Suppressor macrophage (primary cell): Measurements from ENCODE around the gene TRIO.

Experiments
- DNase-seq, 4 experiments: peaks; one replicate each; pipeline ENCODE4 v3.0.0-alpha.2; 2020 to 2022

Gene TRIO

DNA sequence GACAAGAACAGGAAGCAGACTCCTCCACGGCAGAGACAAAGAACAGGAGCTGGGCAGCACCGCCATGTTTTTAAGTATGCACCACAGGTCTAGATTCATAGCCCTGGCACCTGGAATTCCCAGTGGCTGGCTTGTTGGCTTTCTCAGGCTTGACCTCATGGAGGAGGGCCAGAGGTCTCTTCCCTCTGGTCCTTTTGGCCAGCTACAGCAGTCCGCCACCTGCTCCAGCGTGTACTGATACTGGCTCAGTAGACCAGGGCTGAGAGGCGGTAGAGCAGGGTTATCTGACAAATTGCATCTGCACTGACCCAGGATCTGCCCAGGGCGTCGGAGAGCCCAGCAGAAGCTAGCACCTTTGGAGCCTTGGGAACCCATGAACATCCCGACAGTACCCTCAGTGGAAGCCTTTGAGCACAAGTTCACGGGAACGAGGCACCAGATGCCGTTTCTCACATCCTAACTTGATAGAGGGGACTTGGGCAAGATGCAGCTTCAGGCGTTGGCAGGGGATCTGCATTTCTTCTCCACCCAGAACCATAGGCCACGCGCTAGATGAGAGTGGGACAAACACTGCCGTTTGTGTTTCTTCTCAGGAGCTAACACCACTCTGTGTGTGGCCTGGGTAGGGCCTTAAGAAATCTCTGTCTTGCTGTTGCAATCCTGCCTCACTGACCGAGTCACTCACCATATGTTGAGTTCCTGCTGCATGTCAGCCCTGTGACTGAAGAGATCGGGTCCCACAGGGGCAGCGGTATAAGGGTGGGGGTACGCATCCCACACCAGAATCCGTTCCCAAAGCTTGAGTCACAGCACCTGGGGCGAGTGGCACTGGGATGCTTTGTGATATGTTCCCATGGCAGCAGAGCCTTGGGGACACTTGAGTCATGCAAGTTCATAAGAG is 348.1 kb downstream of the TRIO start:
- DNase-seq = peak; percentile 62 to 83 (median 80)

DNA sequence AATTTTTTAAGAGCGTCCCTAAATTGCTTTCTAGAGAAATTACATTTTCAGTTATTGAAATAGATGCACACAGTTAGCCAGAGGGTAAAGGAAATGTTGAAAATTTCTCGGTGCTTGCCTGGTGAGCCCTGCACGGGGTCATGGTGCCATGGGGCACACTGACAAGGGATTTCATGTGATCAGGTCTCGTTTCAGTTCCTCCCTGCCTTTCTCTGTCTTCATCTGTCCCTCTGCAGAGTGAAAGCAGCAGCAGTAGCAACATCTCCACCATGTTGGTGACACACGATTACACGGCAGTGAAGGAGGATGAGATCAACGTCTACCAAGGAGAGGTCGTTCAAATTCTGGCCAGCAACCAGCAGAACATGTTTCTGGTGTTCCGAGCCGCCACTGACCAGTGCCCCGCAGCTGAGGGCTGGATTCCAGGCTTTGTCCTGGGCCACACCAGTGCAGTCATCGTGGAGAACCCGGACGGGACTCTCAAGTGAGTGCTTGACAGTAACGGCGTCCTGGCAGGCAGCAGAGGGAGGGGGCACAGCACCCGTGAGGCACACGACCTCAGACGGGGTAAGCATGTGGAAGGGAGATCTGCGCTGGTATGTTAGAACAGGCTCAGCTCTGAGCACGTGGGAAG is 349.3 kb downstream of the TRIO start:
- peak; percentile 35 to 80 (median 74) for DNase-seq

DNA sequence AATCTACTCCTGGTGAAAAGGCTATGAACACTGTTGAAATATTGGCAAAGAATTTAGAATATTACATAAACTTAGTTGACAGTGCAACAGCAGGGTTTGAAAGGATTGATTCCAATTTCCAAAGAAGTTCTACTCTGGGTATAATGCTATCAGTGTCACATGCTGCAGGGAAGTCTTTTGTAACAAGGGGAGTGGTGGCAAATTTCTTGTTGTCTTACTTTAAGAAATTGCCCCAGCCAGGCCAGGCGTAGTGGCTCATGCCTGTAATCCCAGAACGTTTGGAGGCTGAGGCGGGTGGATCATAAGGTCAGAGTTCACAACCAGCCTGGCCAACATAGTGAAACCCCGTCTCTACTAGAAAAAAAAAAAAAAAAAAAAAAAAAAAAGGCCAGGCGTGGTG is 352.2 kb downstream of the TRIO start:
- peak; percentile 23 to 68 (median 56) for DNase-seq

DNA sequence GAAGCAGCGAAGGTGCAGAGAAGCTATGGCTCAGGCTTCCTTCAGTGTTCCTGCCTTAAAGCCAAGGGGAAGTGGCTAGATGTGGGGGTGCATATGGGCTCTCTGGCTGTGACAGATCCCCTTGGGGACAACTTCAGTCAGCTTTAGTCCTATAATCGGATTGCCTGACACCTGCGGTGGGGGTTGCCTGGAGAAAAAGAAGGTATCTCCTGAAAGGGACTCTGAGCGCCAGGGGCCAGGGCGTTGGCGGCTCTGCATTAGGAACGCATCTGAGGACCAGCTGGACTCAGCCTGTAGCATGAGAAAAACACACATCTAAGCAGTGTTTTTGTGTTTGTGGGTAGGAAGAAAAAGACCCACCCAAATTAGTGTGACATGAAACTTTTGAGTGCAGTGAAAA is 354.2 kb downstream of the TRIO start:
- no peak for DNase-seq

DNA sequence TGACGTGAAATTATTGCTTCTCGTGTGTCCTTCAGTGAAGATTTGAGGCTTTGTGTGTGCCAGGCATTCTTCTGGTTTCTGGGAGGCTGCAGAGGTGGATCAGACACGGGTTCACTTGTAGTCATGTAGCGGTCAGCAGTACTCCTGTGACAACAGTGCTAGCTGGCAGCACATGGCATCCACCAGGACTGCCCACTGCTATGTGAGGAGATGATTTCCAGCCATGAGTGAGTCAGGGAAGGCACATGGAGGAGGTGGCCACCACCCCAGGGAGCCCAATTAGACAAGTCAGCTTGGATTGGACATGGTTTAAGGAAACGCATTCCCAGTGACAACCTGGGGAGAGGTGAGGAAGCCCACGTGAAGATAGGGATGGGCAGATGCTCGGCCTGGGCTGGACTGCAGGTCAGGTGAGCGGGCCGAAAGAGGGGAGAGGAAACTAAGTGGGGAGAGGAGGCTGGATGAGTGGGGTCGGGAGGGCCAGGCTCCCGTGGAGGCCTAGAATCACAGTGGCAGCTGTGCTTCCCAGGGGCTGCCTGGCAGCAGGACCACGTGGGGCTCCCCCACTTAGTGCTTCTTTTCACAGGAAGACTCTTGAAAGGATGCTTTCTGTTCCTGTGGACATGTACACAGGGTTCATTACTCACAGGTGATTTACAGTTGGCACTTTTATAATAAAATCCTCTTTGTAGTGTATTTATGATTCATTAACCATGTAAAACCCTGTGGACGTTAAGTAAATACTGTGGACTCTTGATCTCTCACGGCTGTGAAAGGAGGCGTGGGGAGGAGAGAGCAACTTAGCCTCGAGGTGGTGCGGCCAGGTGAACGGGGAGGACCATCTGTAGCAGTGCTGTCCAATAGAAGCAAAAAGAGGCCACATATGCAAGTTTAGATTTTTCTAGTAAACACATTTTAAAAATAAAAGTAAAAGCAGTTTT is 358.5 kb downstream of the TRIO start:
- DNase-seq = no peak

DNA sequence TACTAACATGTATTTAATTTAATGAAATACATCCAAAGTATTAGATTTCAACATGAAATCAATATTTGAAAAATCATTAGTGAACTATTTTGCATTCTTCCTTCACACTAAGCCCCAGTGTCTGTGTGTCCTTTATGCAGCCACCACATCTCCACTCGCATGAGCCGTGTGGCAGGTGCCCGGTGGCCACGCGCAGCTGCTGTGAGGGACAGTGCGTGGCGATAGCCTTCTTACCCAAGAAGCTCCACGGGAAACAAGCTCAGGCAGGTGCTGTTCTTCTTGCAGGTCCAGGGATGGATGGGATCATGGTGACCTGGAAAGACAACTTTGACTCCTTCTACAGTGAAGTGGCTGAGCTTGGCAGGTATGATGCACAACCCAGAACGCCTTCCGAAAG is 359.1 kb downstream of the TRIO start:
- no peak for DNase-seq

DNA sequence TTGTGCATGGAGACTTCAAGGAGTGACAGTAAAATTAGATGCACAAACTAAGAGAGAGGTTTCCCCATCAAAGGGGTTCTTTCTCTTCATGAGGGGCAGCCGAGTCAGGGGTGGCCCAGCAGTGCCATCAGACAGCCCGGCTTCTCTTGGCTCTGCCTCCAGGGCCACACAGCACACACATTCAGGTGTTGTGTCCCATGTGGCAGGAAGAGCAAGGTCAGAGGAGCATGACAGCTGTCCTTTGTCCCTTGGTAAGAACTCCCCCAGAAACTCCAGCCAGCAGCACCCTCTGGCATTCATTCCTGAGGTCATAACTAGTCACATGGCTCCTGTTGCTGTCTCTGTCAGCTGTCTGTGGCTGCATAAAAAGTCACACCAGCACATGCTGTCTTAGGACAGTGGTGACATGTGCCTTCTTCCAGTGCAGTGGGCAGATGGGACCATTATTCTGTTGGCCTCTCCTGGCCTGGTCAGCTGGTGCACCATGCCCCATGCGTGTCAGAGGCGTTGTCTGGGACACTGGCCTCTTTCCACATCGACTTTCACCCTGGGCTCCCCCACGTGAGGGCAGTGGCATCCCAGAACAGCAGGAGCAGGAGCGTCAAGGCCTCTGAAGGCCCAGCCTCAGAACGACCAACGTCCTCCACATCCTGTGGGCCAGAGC is 360.0 kb downstream of the TRIO start:
- peak; percentile 11 to 57 (median 52) for DNase-seq

DNA sequence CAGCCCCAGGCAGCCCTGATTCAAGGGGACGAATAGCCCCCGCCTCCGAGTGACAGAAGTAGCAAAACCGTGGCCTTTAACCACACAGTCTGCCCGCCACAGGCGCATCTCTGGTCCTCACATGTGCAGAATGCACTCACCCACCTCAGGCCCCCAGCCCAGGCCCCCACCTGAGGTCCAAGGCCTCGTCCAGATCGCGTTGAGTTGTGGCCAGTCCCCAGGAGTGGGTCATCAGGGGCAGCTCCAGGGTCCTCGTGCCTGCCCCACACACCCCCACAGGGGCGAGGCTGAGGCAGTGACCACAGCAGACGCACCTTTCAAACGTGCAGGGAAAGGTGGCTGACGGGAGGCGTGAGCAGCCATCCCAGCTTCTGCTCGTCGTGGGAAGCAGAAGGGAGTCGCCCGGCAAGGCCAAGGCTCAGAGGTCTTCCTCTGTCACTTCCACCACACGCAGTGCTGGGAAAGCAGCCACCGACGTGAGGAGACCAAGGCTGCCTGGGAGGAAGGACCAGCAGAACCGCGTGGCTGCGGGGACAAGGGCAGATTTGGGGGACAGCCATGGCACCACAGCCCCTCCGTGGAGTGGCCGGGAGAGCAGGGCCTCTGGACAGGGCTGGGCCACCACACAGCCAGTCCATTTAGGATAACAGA is 360.7 kb downstream of the TRIO start:
- DNase-seq = no peak

DNA sequence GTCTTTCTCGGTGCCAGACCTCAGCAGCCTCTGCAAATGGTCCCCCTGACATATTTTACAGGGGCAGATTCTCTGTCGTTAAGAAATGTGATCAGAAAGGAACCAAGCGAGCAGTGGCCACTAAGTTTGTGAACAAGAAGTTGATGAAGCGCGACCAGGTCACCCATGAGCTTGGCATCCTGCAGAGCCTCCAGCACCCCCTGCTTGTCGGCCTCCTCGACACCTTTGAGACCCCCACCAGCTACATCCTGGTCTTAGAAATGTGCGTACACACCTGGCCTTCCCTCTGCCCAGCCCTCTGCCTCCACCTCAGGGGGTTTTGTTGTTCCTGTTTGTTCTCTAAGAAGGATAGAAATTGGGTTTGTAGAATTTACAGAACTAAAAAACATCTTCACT is 361.2 kb downstream of the TRIO start:
- no peak for DNase-seq

DNA sequence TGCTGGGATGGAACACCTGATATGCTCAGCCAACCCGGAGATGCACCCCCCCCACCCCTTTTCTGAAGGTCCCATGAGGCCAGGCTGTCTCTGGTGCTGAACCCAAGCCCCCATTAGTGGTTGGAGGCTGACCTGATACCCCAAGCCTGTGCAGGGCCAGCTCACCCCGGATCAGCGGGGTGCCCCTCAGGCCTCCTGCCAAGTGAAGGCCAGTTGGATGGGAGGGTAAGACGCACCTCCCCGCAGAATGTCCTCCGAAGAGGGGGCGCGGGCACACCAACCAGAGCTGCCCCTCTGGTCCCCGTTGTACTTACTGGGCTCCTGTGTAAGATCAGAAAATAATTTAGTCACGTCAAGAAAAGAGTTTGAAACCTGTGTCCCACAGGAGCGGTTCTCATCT is 361.7 kb downstream of the TRIO start:
- no peak for DNase-seq

DNA sequence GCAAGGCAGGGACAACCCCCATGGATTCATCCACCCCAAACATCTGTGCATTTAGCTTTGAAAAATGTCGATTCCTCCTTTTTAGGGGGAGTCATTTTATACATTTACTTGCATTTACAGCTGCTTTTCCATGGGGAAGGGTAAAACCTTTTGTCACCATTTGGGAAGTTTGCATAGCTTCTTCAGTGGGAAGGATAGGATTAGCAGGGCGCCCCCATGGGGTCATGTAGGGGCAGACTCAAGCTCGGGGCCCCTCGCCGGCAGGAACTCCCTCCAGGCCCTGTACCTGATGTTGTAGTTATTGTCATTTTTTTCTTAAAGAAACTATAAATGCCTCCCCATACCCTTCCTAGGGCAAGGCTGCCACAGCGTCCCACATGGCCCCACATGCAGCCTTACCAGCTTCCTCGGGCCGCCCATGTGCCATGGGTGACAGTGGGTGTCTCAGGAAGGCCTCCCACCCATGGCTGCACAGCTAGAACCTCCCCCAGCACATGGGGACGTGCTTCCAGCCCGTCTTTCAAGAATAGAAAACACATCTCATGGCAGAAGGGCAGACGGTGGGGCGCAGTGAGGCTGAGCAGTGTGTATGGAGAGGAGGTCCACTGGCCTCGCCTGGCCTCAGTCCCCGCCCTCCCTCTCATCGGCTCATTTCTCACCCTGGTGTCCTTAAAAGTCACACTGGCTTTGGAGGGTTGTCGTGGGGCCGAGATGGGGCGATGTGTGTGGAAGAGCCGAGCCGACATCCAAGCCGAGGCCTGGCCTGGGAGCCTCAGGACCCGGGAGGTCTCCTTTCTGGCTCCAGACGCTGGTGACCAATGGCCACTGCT is 362.4 kb downstream of the TRIO start:
- DNase-seq = no peak

DNA sequence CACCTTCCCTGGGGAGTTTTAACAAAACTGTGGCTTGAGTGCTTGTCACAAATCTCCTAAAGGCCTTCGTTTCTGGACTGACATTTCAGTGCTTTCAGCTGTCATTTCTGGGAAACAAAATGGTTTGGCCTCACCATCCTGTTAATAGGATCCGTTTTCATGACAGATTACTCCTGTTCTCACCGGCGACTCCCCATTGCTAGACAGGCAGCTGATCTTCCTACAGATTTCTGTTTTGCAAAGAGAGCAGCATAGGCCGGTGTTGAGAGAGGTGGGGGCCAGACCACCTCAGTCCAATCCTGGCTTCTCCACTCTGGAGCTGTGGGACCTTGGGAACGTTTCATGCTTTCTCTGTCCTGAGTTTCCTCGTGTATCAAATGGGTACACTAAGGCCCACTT is 363.0 kb downstream of the TRIO start:
- DNase-seq = no peak

DNA sequence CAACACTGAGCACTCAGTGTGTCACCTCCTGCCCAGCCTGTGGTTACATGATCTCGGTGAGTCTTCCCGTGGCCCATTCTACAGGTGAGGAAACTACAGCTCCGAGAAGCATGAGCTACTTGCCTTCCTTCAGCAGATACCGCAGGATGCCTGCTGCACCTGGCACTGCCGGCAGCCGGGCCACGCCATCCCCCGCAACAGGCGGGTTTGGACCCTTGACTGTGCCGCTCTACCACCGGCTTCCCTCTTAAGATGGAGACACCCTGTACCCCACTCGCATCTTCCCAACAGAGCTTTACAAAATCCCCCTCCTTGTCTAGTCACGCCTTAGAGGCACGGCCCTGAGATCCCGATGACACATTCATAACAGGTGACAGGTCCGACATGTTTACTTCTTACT is 363.5 kb downstream of the TRIO start:
- DNase-seq = no peak

DNA sequence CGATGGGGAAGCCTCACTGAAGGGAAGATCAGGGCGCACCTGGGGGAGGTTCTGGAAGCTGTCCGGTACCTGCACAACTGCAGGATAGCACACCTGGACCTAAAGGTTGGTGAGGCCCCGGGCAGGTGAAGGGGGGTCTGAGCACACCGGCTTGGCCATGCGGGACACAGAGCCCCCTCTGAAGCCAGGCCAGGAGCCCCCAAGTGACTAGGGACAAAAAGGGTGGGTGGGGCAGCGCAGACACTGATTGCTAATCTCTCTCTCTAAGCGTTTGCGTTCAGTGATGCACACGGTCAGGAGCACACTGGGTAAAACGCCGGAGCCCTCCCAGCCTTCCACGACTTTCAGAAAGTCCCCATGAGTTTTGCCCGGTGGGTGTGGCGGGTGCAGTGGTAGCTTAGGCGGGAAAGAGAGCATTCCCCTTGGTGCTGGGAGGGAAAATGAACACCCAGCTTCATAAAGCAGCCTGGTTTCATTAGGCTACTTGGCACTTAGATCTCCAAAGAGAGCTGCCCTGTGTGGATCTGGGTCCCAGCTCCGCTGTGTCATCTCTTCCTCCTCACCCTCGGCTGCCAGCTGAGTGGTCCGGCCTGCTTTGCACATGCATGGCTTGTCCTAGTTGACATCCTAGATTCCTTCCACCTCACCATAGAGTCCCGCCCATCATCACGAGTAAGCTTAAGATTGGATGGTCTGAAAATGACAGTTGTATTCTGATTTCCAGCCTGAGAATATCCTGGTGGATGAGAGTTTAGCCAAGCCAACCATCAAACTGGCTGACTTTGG is 364.2 kb downstream of the TRIO start:
- DNase-seq = no peak

DNA sequence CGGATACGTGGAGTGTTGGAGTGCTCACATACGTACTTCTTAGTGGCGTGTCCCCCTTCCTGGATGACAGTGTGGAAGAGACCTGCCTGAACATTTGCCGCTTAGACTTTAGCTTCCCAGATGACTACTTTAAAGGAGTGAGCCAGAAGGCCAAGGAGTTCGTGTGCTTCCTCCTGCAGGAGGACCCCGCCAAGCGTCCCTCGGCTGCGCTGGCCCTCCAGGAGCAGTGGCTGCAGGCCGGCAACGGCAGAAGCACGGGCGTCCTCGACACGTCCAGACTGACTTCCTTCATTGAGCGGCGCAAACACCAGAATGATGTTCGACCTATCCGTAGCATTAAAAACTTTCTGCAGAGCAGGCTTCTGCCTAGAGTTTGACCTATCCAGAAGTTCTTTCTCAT is 364.9 kb downstream of the TRIO start:
- no peak for DNase-seq

DNA sequence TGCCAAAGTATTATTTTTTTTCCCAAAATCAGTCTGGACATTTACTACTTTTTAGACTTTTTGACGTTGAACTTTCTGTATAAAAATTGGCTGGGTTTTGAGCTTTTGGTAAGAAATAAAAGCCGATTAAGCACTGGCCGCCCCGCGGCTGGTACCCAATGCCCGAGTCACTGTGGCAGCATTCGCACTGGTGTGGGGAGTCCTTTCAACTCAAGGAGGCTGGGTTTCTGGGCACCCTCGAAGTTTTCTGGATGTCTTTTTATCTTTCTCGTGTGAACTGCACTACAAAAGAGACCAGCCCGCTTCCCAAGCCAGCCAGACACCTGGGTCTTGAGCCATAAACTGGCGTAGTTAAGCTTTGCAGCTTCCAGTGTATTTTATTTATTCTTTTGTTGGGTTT is 366.4 kb downstream of the TRIO start:
- DNase-seq = no peak

DNA sequence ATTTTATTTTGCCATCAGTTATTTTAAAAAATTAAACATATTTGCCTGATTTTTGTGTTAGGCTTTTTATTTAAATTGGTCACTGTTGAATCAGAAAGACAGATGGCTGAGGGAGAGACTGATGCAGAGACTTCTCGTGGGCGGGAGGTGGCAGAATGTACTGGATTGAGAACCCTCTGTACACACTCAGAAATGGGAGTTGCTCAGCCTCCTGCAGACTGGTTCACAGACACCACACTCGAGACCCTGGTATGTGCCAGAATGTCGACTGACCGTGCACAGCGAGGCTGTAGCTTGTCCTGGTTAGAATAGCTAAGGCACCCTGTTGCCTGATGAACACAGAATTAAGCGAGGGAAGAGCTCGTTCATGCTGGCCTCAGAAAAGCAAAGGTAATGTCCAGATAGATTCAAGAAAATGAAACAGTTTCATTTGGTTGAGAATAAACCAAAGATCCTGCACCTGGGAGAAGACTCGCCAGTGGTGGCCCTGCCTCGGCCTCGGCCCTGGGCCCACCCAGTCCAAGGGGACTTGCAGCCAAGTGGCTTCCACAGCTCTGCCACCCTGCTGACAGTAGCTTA is 367.1 kb downstream of the TRIO start:
- no peak for DNase-seq

DNA sequence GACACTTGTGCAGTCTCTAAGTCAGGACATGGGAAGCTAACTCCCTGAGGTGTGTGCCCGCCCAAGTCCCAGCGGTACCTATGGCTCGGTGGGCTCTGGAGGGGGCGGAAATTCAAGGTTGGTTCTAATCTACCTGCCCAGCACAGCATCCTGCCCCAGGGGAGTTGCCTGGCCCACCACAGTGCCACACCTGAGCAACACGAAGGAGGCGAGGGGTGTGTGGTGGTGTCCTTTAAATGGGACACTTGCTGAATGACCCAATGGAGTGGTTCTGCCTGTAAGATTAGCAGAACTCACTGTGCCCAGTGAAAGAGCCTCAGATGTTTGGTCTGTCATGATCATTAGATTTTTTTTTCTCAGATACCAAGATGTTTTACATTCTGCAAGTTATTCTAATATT is 367.7 kb downstream of the TRIO start:
- no peak for DNase-seq

DNA sequence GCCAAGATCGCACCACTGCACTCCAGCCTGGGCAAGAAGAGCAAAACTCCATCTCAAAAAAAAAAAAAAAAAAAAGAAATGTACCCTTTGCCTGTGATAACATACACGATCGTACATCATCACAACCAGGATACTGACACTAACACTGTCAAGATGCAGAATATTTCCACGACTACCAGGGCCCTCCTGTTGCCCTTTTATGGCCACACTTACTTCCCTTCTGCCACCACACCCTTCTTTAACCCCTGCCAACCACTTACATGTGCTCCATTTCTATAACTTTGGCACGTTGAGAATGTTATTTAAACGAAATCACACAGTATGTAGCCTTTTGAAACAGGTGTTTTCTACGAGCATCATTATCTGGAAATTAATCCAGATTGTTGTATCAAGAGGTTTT is 369.4 kb downstream of the TRIO start:
- no peak for DNase-seq

DNA sequence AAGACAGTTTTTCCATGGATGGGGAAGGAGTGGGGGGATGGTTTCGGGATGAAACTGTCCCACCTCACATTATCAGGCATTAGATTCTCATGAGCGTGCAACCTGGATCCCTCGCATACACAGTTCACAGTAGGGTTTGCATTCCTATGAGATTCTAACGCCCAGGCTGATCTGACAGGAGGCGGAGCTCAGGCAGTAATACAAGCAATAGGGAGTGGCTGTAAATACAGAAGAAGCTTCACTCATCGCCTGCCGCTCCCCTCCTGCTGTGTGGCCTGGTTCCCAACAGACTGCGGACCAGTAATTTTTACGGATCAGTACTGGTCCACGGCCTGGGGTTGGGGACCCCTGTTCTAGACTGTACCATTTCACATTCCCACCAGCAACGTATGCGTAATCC is 370.1 kb downstream of the TRIO start:
- DNase-seq = no peak
